Dendritic cell treated with granulocyte-macrophage colony-stimulating factor and Interleukin-4, amounts not matched to agents 40 ng/mL and 50 ng/mL, for 4 days (primary cell): ENCODE data around the gene TEFM.
A peak's percentile ranks its signal among the peaks of the same experiment; 100 is the strongest.
"Not testable (repeated sequence)": the region's sequence is repeated elsewhere in the genome, so short reads cannot be mapped to it uniquely, and the experiment has no call there.

Source experiments
- H3K27ac Mint-ChIP-seq: one replicate; pipeline ENCODE4 v1.8.0; 2022; ENCODE audit warnings: mild to moderate bottlenecking, mixed read lengths
- H3K27me3 Mint-ChIP-seq: one replicate; pipeline ENCODE4 v1.8.0; 2022; ENCODE audit warnings: mild to moderate bottlenecking, mixed read lengths
- H3K36me3 Mint-ChIP-seq: one replicate; pipeline ENCODE4 v1.8.0; 2022; ENCODE audit warnings: low read depth, mixed read lengths
- H3K4me1 Mint-ChIP-seq: one replicate; pipeline ENCODE4 v1.8.0; 2022; ENCODE audit warnings: low read depth, mixed read lengths
- H3K4me3 Mint-ChIP-seq: one replicate; pipeline ENCODE4 v1.8.0; 2022; ENCODE audit warnings: mild to moderate bottlenecking, moderate library complexity, mixed read lengths
- H3K9me3 Mint-ChIP-seq: one replicate; pipeline ENCODE4 v1.8.0; 2022; ENCODE audit warnings: mixed read lengths
- intact Hi-C: fragments of 100-400 bp; cut with micrococcal nuclease; formaldehyde crosslinking; loops from one replicate; pipeline ENCODE4 v1.15.0; 2022

Gene TEFM

GRCh38 chr17:30929861-30930260, 23.8 kb upstream of the TEFM start:
- not testable (repeated sequence) for H3K9me3 Mint-ChIP-seq, H3K4me3 Mint-ChIP-seq, H3K27ac Mint-ChIP-seq, H3K27me3 Mint-ChIP-seq
- Mint-ChIP-seq H3K4me1 (peaks cover 26% of the 10 kb centered on the region), H3K36me3 (peaks cover 99% of the 10 kb centered on the region)
- intact Hi-C loops = loop anchor here (10.0 kb wide), 1 partner anchor 285 kb away; no protein-coding TSS in a partner anchor

GRCh38 chr17:30929081-30929633, 23.1 kb upstream of the TEFM start:
- Mint-ChIP-seq H3K27me3 (no peaks in the 10 kb centered on the region), H3K4me1 (peaks cover 31% of the 10 kb centered on the region), H3K36me3 (peaks cover 96% of the 10 kb centered on the region), H3K4me3 (no peak overlapping the region), H3K9me3 (no peaks in the 10 kb centered on the region), H3K27ac (no peak overlapping the region)
- intact Hi-C loops = loop anchor here (10.0 kb wide), 1 partner anchor 286 kb away; no protein-coding TSS in a partner anchor

- no peaks in the 10 kb centered on the region for H3K27me3 Mint-ChIP-seq
- peaks cover 31% of the 10 kb centered on the region for H3K4me1 Mint-ChIP-seq
- intact Hi-C loops = loop anchor here (10.0 kb wide), 1 partner anchor 286 kb away; no protein-coding TSS in a partner anchor
- no peaks in the 10 kb centered on the region for H3K9me3 Mint-ChIP-seq
- H3K4me3 Mint-ChIP-seq = no peak overlapping the region
- H3K27ac Mint-ChIP-seq = no peak overlapping the region
- peaks cover 96% of the 10 kb centered on the region for H3K36me3 Mint-ChIP-seq
Observed at GRCh38 chr17:30928584-30928983, 22.5 kb upstream of the TEFM start.

GRCh38 chr17:30927756-30928155, 21.7 kb upstream of the TEFM start:
- no peaks in the 10 kb centered on the region for H3K27me3 Mint-ChIP-seq
- no peak overlapping the region for H3K27ac Mint-ChIP-seq
- H3K4me1 Mint-ChIP-seq = peaks cover 35% of the 10 kb centered on the region
- no peaks in the 10 kb centered on the region for H3K9me3 Mint-ChIP-seq
- intact Hi-C loops = loop anchor here (10.0 kb wide), 1 partner anchor 287 kb away; no protein-coding TSS in a partner anchor
- H3K36me3 Mint-ChIP-seq = peaks cover 96% of the 10 kb centered on the region
- no peak overlapping the region for H3K4me3 Mint-ChIP-seq

GRCh38 chr17:30926516-30926915, 20.5 kb upstream of the TEFM start:
- Mint-ChIP-seq H3K27me3 (no peaks in the 10 kb centered on the region), H3K9me3 (no peaks in the 10 kb centered on the region), H3K27ac (peak overlapping the region; percentile 45), H3K4me1 (peaks cover 40% of the 10 kb centered on the region), H3K36me3 (peaks cover 93% of the 10 kb centered on the region), H3K4me3 (no peak overlapping the region)
- intact Hi-C loops = loop anchor here (10.0 kb wide), 1 partner anchor 288 kb away; no protein-coding TSS in a partner anchor

GRCh38 chr17:30924341-30924740, 18.3 kb upstream of the TEFM start:
- Mint-ChIP-seq H3K4me1 (peaks cover 56% of the 10 kb centered on the region), H3K9me3 (no peaks in the 10 kb centered on the region), H3K4me3 (no peak overlapping the region), H3K27me3 (peaks cover 5% of the 10 kb centered on the region), H3K36me3 (peaks cover 71% of the 10 kb centered on the region), H3K27ac (no peak overlapping the region)
- intact Hi-C loops = loop anchor here (5.0 to 10.0 kb wide), 2 partner anchors 48 to 290 kb away; partner anchors contain the start of gene RNF135

- peaks cover 52% of the 10 kb centered on the region for H3K36me3 Mint-ChIP-seq
- H3K27me3 Mint-ChIP-seq = peaks cover 6% of the 10 kb centered on the region
- peaks cover 56% of the 10 kb centered on the region for H3K4me1 Mint-ChIP-seq
- peak overlapping the region; percentile 85 for H3K4me3 Mint-ChIP-seq
- H3K9me3 Mint-ChIP-seq = no peaks in the 10 kb centered on the region
- intact Hi-C loops = loop anchor here (2.0 to 10.0 kb wide), 3 partner anchors 18 to 292 kb away; partner anchors contain the start of gene RNF135
- H3K27ac Mint-ChIP-seq = peak overlapping the region; percentile 94
Observed at GRCh38 chr17:30922235-30923030, 16.4 kb upstream of the TEFM start.

GRCh38 chr17:30921544-30922196, 15.6 kb upstream of the TEFM start, which contains the start of gene ADAP2:
Gene ADAP2, plus strand, starts transcription at chr17:30921945. Its CDS starts 70 bp downstream, at chr17:30922015.
- Mint-ChIP-seq H3K4me1 (peaks cover 51% of the 10 kb centered on the region), H3K27me3 (peaks cover 6% of the 10 kb centered on the region), H3K36me3 (peaks cover 44% of the 10 kb centered on the region), H3K4me3 (peak within 1 kb of the TSS; percentile 85), H3K27ac (peak within 1 kb of the TSS; percentile 94), H3K9me3 (no peaks in the 10 kb centered on the region)
- intact Hi-C loops = loop anchor here (2.0 to 10.0 kb wide), 3 partner anchors 17 to 293 kb away; partner anchors contain the start of gene RNF135

- H3K36me3 Mint-ChIP-seq = peaks cover 37% of the 10 kb centered on the region
- H3K27me3 Mint-ChIP-seq = peaks cover 6% of the 10 kb centered on the region
- no peaks in the 10 kb centered on the region for H3K9me3 Mint-ChIP-seq
- peak overlapping the region; percentile 94 for H3K27ac Mint-ChIP-seq
- peak overlapping the region; percentile 81 for H3K4me3 Mint-ChIP-seq
- intact Hi-C loops = loop anchor here (5.0 to 10.0 kb wide), 2 partner anchors 51 to 294 kb away; partner anchors contain the start of gene RNF135
- H3K4me1 Mint-ChIP-seq = peaks cover 43% of the 10 kb centered on the region
Observed at GRCh38 chr17:30920683-30921543, 14.9 kb upstream of the TEFM start.

GRCh38 chr17:30920282-30920681, 14.2 kb upstream of the TEFM start:
- H3K4me3 Mint-ChIP-seq = no peak overlapping the region
- no peaks in the 10 kb centered on the region for H3K9me3 Mint-ChIP-seq
- peaks cover 6% of the 10 kb centered on the region for H3K27me3 Mint-ChIP-seq
- H3K4me1 Mint-ChIP-seq = peaks cover 37% of the 10 kb centered on the region
- intact Hi-C loops = loop anchor here (5.0 to 10.0 kb wide), 2 partner anchors 52 to 295 kb away; partner anchors contain the start of gene RNF135
- peak overlapping the region; percentile 94 for H3K27ac Mint-ChIP-seq
- H3K36me3 Mint-ChIP-seq = peaks cover 30% of the 10 kb centered on the region

- no peaks in the 10 kb centered on the region for H3K9me3 Mint-ChIP-seq
- no peak overlapping the region for H3K4me3 Mint-ChIP-seq
- H3K4me1 Mint-ChIP-seq = peaks cover 17% of the 10 kb centered on the region
- peaks cover 6% of the 10 kb centered on the region for H3K27me3 Mint-ChIP-seq
- intact Hi-C loops = no loop called here
- peaks cover 2% of the 10 kb centered on the region for H3K36me3 Mint-ChIP-seq
- H3K27ac Mint-ChIP-seq = no peak overlapping the region
Observed at GRCh38 chr17:30917050-30917449, 11.0 kb upstream of the TEFM start.

GRCh38 chr17:30915833-30916611, 10.0 kb upstream of the TEFM start:
- peaks cover 11% of the 10 kb centered on the region for H3K4me1 Mint-ChIP-seq
- H3K9me3 Mint-ChIP-seq = no peaks in the 10 kb centered on the region
- no peak overlapping the region for H3K4me3 Mint-ChIP-seq
- no peak overlapping the region for H3K27ac Mint-ChIP-seq
- no peaks in the 10 kb centered on the region for H3K36me3 Mint-ChIP-seq
- H3K27me3 Mint-ChIP-seq = peaks cover 6% of the 10 kb centered on the region
- intact Hi-C loops = no loop called here
